COLO668 (cell line): Measurements from ENCODE around the gene CIBAR2.
A peak's percentile ranks its signal among the peaks of the same experiment; 100 is the strongest.

Experiments used
- DNase-seq: peaks from one replicate; lab custom pipeline; 2025; ENCODE audit not compliant: unreplicated experiment; lab: John Stamatoyannopoulos, UW

Gene CIBAR2

GRCh38 chr16:85112364-85112763, at the start of gene CIBAR2:
TSS of gene CIBAR2 (minus strand) at chr16:85112472. CDS start at chr16:85112352, 120 bp downstream.
- DNase-seq = peak; percentile 68

GRCh38 chr16:85159179-85159980, 47.1 kb upstream of the CIBAR2 start:
- no peak for DNase-seq

- DNase-seq = no peak
Observed at GRCh38 chr16:85158743-85159178, 46.5 kb upstream of the CIBAR2 start.

GRCh38 chr16:85157813-85158742, 45.8 kb upstream of the CIBAR2 start:
- no peak for DNase-seq

GRCh38 chr16:85157372-85157771, 45.1 kb upstream of the CIBAR2 start:
- DNase-seq = no peak

GRCh38 chr16:85156869-85157268, 44.6 kb upstream of the CIBAR2 start:
- no peak for DNase-seq

GRCh38 chr16:85156440-85156839, 44.2 kb upstream of the CIBAR2 start:
- no peak for DNase-seq

- peak; percentile 64 for DNase-seq
Observed at GRCh38 chr16:85153656-85154091, 41.4 kb upstream of the CIBAR2 start.

GRCh38 chr16:85153046-85153445, 40.8 kb upstream of the CIBAR2 start:
- no peak for DNase-seq

GRCh38 chr16:85152414-85153030, 40.2 kb upstream of the CIBAR2 start:
- peak; percentile 72 for DNase-seq

- DNase-seq = peak; percentile 43
Observed at GRCh38 chr16:85151603-85152413, 39.5 kb upstream of the CIBAR2 start.

- no peak for DNase-seq
Observed at GRCh38 chr16:85151079-85151602, 38.9 kb upstream of the CIBAR2 start.

GRCh38 chr16:85150331-85150940, 38.2 kb upstream of the CIBAR2 start:
- no peak for DNase-seq

GRCh38 chr16:85149776-85150175, 37.5 kb upstream of the CIBAR2 start:
- no peak for DNase-seq

GRCh38 chr16:85148931-85149330, 36.7 kb upstream of the CIBAR2 start:
- peak; percentile 63 for DNase-seq

GRCh38 chr16:85146922-85147651, 34.8 kb upstream of the CIBAR2 start:
- DNase-seq = no peak

GRCh38 chr16:85146532-85146797, 34.2 kb upstream of the CIBAR2 start:
- DNase-seq = no peak

- no peak for DNase-seq
Observed at GRCh38 chr16:85145734-85146531, 33.7 kb upstream of the CIBAR2 start.

- no peak for DNase-seq
Observed at GRCh38 chr16:85145188-85145587, 32.9 kb upstream of the CIBAR2 start.
